Measurements from ENCODE around the gene KRTAP4-1.
A peak's percentile ranks its signal among the peaks of the same experiment; 100 is the strongest.
"Not testable (repeated sequence)": the region's sequence is repeated elsewhere in the genome, so short reads cannot be mapped to it uniquely, and the experiment has no call there.

KRTAP4-1 gene

DNA sequence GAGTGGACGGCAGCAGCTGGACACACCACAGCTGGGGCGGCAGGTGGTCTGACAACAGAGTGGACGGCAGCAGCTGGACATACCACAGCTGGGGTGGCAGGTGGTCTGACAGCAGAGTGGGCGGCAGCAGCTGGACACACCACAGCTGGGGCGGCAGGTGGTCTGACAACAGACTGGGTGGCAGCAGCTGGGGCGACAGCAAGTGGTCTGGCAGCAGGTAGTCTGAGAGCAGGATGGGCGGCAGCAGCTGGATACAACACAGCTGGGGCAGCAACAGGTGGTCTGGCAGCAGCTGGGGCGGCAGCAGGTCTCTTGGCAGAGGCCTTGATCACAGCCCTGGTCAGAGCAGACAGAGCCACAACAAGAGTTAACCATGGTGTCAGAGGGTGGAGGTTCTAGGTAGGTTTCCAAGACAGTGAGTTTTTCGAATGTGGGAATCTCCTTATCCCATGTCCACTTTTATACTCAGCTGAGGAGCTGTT lies at the start of gene KRTAP4-1:
TSS of gene KRTAP4-1 (minus strand) at position 432 of the 482 bp plus-strand sequence. CDS start at position 375, 57 bp downstream.
- TF ChIP-seq Cebpa-rat (IDR thresholded peaks at IDR 0.05) = no peak
- H3K27ac ChIP-seq = no peak within 1 kb of the TSS
- H3K36me3 ChIP-seq = no peaks in the 10 kb centered on the region
- no peaks in the 10 kb centered on the region for H3K4me1 ChIP-seq
- H3K4me2 ChIP-seq = no peak within 1 kb of the TSS
- H3K9me3 ChIP-seq = no peaks in the 10 kb centered on the region
- no peak within 1 kb of the TSS for H3K9ac ChIP-seq
- H3K27me3 ChIP-seq = no peaks in the 10 kb centered on the region
- H4K20me1 ChIP-seq = no peaks in the 10 kb centered on the region
- H3K4me3 ChIP-seq = no peak within 1 kb of the TSS

DNA sequence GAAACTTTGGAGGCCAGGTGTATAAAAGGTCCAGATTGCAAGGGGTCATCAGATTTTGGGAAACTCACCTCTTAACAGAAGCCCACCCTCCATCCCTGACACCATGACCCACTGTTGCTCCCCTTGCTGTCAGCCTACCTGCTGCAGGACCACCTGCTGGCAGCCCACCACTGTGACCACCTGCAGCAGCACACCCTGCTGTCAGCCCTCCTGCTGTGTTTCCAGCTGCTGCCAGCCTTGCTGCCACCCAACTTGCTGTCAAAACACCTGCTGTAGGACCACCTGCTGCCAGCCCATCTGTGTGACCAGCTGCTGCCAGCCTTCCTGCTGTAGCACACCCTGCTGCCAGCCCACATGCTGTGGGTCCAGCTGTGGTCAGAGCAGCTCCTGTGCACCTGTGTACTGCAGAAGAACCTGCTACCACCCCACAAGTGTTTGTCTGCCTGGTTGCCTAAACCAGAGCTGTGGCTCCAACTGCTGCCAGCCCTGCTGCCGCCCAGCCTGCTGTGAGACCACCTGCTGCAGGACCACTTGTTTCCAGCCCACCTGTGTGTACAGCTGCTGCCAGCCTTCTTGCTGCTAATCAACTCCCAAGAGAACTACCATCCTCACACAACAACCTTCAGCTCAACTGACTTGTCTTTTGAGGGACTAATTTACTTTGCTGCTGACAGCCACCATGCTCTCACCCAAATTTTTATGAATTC lies 47.8 kb upstream of the KRTAP4-1 start, which contains the start of gene KRTAP9-3:
TSS of gene KRTAP9-3 (plus strand) at position 51 of the 707 bp plus-strand sequence. CDS start at position 104, 53 bp downstream.
- H3K4me1 ChIP-seq, H3K36me3 ChIP-seq, H3K4me3 ChIP-seq, H3K27ac ChIP-seq, H3K9ac ChIP-seq, H3K4me2 ChIP-seq, H4K20me1 ChIP-seq, H3K9me3 ChIP-seq, H3K27me3 ChIP-seq: not testable (repeated sequence)

DNA sequence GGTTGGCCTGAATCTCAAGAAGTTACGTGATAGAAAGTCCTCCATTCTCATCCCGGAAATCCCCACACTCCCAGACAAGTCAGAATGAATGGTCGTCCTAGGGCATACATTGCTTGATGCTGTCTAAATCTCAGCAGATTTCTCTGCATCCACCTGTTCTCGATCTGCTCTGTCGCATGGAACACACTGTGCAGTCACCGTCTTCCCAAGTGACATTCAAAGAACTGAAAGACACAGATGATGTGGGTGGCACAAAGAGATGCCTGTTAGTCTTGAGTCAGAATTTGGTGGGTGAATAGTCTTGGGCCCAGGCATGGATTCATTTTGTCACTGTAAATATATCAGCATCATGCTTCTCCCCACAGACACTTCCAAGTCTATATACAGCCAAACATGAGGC lies 47.0 kb upstream of the KRTAP4-1 start:
- no peak overlapping the region for H3K4me2 ChIP-seq
- H3K9me3 ChIP-seq = no peaks in the 10 kb centered on the region
- no peak overlapping the region for H3K27ac ChIP-seq
- H3K36me3 ChIP-seq = no peaks in the 10 kb centered on the region
- H3K27me3 ChIP-seq = no peaks in the 10 kb centered on the region
- no peaks in the 10 kb centered on the region for H4K20me1 ChIP-seq
- TF ChIP-seq Cebpa-rat (IDR thresholded peaks at IDR 0.05) = no peak
- no peak overlapping the region for H3K9ac ChIP-seq
- H3K4me3 ChIP-seq = no peak overlapping the region
- H3K4me1 ChIP-seq = peaks cover 5% of the 10 kb centered on the region; the same call in 1 of the 2 replicates

DNA sequence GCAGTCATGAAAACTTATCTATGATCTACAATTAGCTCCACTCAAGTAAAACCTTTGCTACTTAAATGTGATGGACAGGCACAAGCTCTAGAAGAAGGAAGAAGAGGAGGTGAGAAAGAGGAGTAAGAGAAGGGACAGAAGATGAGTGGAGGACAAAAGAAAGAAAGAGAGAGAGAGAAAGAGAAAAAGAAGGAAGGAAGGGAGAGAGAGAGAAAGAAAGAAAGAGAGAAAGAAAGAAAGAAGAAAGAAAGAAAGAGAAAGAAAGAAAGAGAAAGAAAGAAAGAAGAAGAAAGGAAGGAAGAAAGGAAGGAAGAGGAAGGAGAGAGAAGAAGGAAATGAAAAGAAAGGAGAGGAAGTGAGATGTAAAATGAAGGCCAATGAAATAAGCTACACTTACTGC lies 45.4 kb upstream of the KRTAP4-1 start:
- no peak for TF ChIP-seq Cebpa-rat (IDR thresholded peaks at IDR 0.05)
- no peaks in the 10 kb centered on the region for H3K27me3 ChIP-seq

DNA sequence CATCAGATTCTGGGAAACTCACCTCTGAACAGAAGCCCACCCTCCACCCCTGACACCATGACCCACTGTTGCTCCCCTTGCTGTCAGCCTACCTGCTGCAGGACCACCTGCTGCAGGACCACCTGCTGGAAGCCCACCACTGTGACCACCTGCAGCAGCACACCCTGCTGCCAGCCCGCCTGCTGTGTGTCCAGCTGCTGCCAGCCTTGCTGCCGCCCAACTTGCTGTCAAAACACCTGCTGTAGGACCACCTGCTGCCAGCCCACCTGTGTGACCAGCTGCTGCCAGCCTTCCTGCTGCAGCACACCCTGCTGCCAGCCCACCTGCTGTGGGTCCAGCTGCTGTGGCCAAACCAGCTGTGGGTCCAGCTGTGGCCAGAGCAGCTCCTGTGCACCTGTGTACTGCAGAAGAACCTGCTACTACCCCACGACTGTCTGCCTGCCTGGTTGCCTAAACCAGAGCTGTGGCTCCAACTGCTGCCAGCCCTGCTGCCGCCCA lies 41.9 kb upstream of the KRTAP4-1 start, which contains the start of gene KRTAP9-2:
TSS of gene KRTAP9-2 (plus strand) at position 51 of the 498 bp plus-strand sequence. CDS start at position 58, 7 bp downstream.
- H3K9ac ChIP-seq, H3K4me1 ChIP-seq, H3K27ac ChIP-seq, H3K27me3 ChIP-seq, H3K9me3 ChIP-seq, H3K4me3 ChIP-seq, H3K4me2 ChIP-seq, H4K20me1 ChIP-seq, H3K36me3 ChIP-seq: not testable (repeated sequence)

More for the DNA sequence above, 45.4 kb upstream of the KRTAP4-1 start:
- Histone ChIP-seq H3K9me3 (no peaks in the 10 kb centered on the region), H3K36me3 (no peaks in the 10 kb centered on the region), H3K9ac (no peak overlapping the region), H4K20me1 (no peaks in the 10 kb centered on the region), H3K4me1 (peaks cover 5% of the 10 kb centered on the region; the same call in 1 of the 2 replicates), H3K4me3 (no peak overlapping the region), H3K27ac (no peak overlapping the region), H3K4me2 (no peak overlapping the region)

DNA sequence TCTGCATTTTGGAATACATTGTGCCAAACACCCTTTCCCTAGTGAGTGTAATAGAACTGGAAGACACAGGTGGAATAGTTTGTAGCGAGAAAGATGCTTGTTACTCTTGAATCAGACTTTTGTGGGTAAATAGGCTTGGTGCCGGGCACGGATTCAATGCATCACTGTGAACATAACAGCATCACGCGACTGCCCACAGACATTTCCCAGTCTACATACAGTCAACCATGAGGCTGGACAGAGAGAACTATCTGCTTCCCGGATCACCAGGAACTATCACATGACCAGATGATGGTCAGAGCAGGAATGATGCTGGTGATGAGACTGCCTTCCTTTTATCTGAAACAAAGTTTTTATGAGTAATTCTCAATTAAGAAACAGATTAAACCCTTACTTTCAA lies 41.3 kb upstream of the KRTAP4-1 start:
- no peak overlapping the region for H3K4me2 ChIP-seq
- H3K9me3 ChIP-seq = no peaks in the 10 kb centered on the region
- no peaks in the 10 kb centered on the region for H3K27me3 ChIP-seq
- no peaks in the 10 kb centered on the region for H3K4me1 ChIP-seq
- no peaks in the 10 kb centered on the region for H3K36me3 ChIP-seq
- no peak overlapping the region for H3K27ac ChIP-seq
- TF ChIP-seq Cebpa-rat (IDR thresholded peaks at IDR 0.05) = no peak
- H3K9ac ChIP-seq = no peak overlapping the region
- no peak overlapping the region for H3K4me3 ChIP-seq
- H4K20me1 ChIP-seq = no peaks in the 10 kb centered on the region

DNA sequence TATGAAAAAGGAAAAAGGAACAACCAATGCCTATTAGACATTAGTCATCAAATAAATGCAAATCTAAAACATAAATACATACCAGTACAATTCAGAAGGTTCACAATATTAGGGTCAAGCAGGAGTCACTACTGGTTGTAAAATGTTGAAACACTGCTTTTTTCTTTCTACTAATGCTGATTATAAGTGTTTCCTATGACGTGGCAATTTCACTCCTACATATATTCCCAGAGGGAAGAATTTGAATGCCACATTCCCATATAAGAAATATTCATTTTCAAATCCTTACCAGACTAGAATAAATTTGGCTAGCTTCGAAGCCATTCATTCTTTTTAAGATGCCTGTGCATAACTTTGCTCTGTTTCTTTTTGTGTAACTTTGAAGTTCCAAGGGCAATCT lies 39.1 kb upstream of the KRTAP4-1 start:
- TF ChIP-seq Cebpa-rat (IDR thresholded peaks at IDR 0.05) = no peak
- Histone ChIP-seq H4K20me1 (no peaks in the 10 kb centered on the region), H3K4me3 (no peak overlapping the region), H3K9me3 (no peaks in the 10 kb centered on the region), H3K27ac (no peak overlapping the region), H3K4me1 (no peaks in the 10 kb centered on the region), H3K36me3 (no peaks in the 10 kb centered on the region), H3K27me3 (no peaks in the 10 kb centered on the region), H3K4me2 (no peak overlapping the region), H3K9ac (no peak overlapping the region)

DNA sequence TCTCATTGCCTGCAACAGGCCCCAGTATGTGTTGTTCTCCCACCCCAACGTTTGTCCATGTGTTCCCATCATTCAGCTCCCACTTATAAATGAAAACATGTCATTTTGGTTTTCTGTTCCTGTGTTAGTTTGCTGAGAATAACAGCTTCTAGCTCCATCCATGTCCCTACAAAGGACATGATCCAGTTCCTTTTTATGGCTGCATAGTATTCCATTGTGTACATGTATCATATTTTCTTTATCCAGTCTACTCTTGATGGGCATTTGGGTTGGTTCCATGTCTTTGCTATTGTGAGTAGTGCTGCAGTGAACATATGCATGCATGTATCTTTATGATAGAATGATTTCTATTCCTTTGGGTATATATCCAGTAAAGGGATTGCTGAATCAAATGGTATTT lies 31.0 kb upstream of the KRTAP4-1 start:
- Histone ChIP-seq H3K27me3 (no peaks in the 10 kb centered on the region), H3K36me3 (no peaks in the 10 kb centered on the region), H3K4me3 (no peak overlapping the region), H3K4me2 (no peak overlapping the region), H3K9me3 (peaks cover 7% of the 10 kb centered on the region; the same call in 1 of the 2 replicates), H3K27ac (no peak overlapping the region), H4K20me1 (no peaks in the 10 kb centered on the region), H3K9ac (no peak overlapping the region), H3K4me1 (peaks cover 15% of the 10 kb centered on the region)
- no peak for TF ChIP-seq Cebpa-rat (IDR thresholded peaks at IDR 0.05)

DNA sequence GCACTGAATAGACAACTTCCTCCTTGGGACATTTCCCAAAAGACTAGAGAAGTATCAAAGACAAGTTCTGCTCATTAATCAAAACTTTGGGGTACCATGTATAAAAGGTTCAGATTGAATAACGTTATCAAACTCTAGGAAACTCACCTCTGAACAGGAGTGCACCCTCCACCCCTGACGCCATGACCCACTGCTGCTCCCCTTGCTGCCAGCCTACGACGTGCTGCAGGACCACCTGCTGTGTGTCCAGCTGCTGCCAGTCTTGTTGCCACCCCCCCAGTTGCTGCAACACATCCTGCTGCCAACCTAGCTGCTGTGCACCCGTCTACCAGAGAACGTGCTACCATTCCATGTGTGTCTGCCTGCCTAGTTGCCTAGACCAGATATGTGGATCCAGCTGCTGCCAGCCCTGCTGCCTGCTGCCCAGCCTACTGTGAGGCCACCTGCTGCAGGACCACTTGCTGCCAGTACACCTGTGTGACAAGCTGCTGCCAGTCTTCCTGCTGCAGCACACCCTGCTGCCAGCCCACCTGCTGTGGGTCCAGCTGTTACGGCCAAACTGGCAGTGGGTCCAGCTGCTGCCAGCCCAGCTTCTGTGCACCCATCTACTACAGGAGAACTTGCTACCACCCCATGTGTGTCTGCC lies 27.9 kb upstream of the KRTAP4-1 start:
- Histone ChIP-seq H3K4me1 (peaks cover 15% of the 10 kb centered on the region), H3K4me3 (no peak overlapping the region), H4K20me1 (no peaks in the 10 kb centered on the region), H3K27ac (no peak overlapping the region), H3K36me3 (no peaks in the 10 kb centered on the region), H3K9ac (no peak overlapping the region), H3K27me3 (no peaks in the 10 kb centered on the region), H3K9me3 (peaks cover 7% of the 10 kb centered on the region; the same call in 1 of the 2 replicates), H3K4me2 (peak overlapping the region; percentile 47; the same call in 1 of the 2 replicates)
- TF ChIP-seq Cebpa-rat (IDR thresholded peaks at IDR 0.05) = no peak
